H54 (cell line): ENCODE measurements around the gene TUNAR.

Experiments used
- DNase-seq: peaks from one replicate; pipeline ENCODE4 v3.0.0; 2011; ENCODE audit warnings: low spot score, mixed read lengths; ENCODE audit not compliant: insufficient read length
- FAIRE-seq: peaks from 3 replicates; lab custom pipeline; 2011; peaks lifted over from hg19 to GRCh38; lab: Jason Lieb, UNC
- POLR2A ChIP-seq: IDR thresholded peaks from 2 replicates; pipeline ENCODE4 v1.6.1; 2011; ENCODE audit warnings: low read depth, mild to moderate bottlenecking, low read length

The TUNAR gene

GRCh38 chr14:95886366-95887056, 9.9 kb downstream of the TUNAR start:
- TF ChIP-seq POLR2A, result no peak
- no peak for FAIRE-seq
- no peak for DNase-seq

GRCh38 chr14:95887351-95887750, 10.7 kb downstream of the TUNAR start:
- no peak for DNase-seq
- no peak for TF ChIP-seq POLR2A
- FAIRE-seq, result no peak

- FAIRE-seq (no peak), DNase-seq (no peak)
- no peak for TF ChIP-seq POLR2A
These were observed 12.8 kb downstream of the TUNAR start for GRCh38 chr14:95889236-95889979.

GRCh38 chr14:95891742-95892141, 15.1 kb downstream of the TUNAR start:
- no peak for TF ChIP-seq POLR2A
- DNase-seq, result peak; percentile 58
- peak; percentile 15 for FAIRE-seq

GRCh38 chr14:95892142-95892541, 15.5 kb downstream of the TUNAR start:
- DNase-seq, result no peak
- TF ChIP-seq POLR2A, result no peak
- no peak for FAIRE-seq

- no peak for TF ChIP-seq POLR2A
- FAIRE-seq (no peak), DNase-seq (peak; percentile 24)
These were observed 19.1 kb downstream of the TUNAR start for GRCh38 chr14:95895720-95896119.

GRCh38 chr14:95896498-95897135, 20.0 kb downstream of the TUNAR start:
- FAIRE-seq (no peak), DNase-seq (no peak)
- TF ChIP-seq POLR2A, result no peak

GRCh38 chr14:95897280-95897679, 20.6 kb downstream of the TUNAR start:
- FAIRE-seq, result no peak
- TF ChIP-seq POLR2A, result no peak
- DNase-seq, result no peak

- DNase-seq, result peak; percentile 41
- no peak for TF ChIP-seq POLR2A
- FAIRE-seq, result peak; percentile 75
These were observed 24.4 kb downstream of the TUNAR start for GRCh38 chr14:95901054-95901453.

- no peak for TF ChIP-seq POLR2A
- no peak for DNase-seq
- no peak for FAIRE-seq
These were observed 25.7 kb downstream of the TUNAR start for GRCh38 chr14:95902273-95902826.

- FAIRE-seq, result no peak
- TF ChIP-seq POLR2A, result no peak
- DNase-seq, result no peak
These were observed 26.5 kb downstream of the TUNAR start for GRCh38 chr14:95903165-95903564.

GRCh38 chr14:95903616-95904107, 27.0 kb downstream of the TUNAR start:
- no peak for TF ChIP-seq POLR2A
- FAIRE-seq, result no peak
- no peak for DNase-seq

- FAIRE-seq (no peak), DNase-seq (no peak)
- no peak for TF ChIP-seq POLR2A
These were observed 30.0 kb downstream of the TUNAR start for GRCh38 chr14:95906591-95906990.

- no peak for FAIRE-seq
These were observed 34.0 kb downstream of the TUNAR start for GRCh38 chr14:95910628-95911027.

More at GRCh38 chr14:95910628-95911027, 34.0 kb downstream of the TUNAR start:
- no peak for DNase-seq
- TF ChIP-seq POLR2A, result no peak
